Stimulated activated CD8-positive, alpha-beta memory T cell treated with anti-CD3 and anti-CD28 coated beads, Interleukin-12 subunit alpha, Interleukin-12 subunit beta, amount 100 ng/mL, for 4 hours (primary cell): Measurements from ENCODE around the gene DEFB124.
"Not testable (repeated sequence)": the region's sequence is repeated elsewhere in the genome, so short reads cannot be mapped to it uniquely, and the experiment has no call there.

Source experiments
- DNase-seq: peaks from one replicate; pipeline ENCODE4 v3.0.0-alpha.2; 2020; ENCODE audit warnings: low read depth

The DEFB124 gene

DNA sequence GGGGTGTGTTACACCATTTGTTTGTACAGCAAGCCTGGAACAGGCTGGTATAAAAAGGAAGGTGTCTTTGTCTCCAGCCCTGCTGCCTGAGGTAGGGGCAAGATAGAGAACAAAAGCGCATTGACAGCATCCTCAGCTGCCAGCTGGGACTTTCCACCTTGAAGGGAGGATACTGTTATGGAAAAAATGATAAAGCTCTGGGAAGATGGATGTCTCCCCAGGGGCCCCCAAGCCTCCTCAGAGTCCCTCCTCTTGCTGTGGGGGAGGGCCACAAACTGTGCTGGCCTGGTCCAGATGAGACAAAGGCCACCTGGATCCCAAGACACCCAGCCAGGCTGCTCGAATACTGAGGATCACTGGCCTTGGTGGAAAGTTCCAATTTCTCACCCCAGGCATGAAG is 13.2 kb upstream of the DEFB124 start:
- no peak for DNase-seq

GRCh38 chr20:31485450-31486339 is 10.8 kb upstream of the DEFB124 start:
- DNase-seq: no peak

DNA sequence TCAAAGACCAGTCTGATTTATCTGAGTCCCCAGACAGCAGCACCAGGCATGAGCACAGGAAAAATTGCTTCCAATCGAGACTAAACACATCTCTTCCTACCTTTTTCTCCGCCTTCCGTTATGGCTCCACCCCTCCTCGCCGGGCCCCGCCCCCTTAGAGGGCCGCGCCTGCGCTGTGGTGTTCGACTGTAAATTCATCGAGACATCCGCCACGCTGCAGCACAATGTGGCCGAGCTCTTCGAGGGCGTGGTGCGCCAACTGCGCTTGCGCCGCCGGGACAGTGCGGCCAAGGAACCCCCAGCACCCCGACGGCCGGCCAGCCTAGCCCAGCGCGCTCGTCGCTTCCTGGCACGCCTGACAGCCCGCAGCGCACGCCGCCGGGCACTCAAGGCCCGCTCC is 9.1 kb upstream of the DEFB124 start:
- no peak for DNase-seq

DNA sequence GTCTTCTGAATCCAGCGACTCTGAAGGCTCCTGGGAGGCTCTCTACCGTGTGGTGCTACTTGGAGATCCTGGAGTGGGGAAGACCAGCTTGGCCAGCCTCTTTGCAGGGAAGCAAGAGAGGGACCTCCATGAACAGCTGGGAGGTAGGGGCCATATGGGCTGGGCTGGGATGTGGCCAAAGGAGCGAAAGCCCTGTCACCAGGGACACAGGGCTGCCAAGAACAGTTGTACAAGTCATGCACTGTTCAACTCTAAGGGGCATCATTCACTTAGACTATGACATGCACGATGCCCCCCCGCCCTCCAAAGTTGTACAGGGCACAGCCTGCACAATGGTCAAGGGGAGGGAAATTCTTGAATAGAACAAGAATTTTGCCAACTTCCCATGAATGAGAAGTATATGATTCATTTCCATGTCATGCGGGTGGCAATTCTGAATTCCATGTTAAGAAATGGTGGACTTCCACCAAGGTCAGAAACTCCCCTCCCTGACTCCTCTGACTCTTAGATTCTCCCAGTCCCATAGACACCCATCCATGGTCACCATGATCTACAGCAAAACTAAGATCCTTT is 1.8 kb upstream of the DEFB124 start:
- DNase-seq: no peak

GRCh38 chr20:31476294-31476585 is 1.3 kb upstream of the DEFB124 start:
- DNase-seq: no peak

- DNase-seq: no peak
Observed at GRCh38 chr20:31475472-31476293, 756 bp upstream of the DEFB124 start.

DNA sequence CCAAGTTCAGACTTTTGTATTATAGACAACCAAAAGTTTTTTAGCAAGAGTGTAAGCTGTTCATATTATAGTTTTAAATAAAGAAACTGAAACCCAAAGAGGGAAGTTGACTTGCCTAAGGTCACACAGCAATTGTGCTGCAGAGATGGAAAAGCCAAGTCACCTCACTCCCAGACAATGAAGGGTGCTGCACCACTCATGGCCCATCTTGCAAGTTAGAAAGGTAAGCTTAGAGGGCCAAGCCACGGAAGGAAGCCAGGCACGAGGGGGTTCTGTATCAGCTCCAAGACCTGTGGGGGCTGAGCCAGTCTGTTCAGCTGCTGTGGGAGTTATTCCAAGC is 860 bp downstream of the DEFB124 start:
- no peak for DNase-seq

DNA sequence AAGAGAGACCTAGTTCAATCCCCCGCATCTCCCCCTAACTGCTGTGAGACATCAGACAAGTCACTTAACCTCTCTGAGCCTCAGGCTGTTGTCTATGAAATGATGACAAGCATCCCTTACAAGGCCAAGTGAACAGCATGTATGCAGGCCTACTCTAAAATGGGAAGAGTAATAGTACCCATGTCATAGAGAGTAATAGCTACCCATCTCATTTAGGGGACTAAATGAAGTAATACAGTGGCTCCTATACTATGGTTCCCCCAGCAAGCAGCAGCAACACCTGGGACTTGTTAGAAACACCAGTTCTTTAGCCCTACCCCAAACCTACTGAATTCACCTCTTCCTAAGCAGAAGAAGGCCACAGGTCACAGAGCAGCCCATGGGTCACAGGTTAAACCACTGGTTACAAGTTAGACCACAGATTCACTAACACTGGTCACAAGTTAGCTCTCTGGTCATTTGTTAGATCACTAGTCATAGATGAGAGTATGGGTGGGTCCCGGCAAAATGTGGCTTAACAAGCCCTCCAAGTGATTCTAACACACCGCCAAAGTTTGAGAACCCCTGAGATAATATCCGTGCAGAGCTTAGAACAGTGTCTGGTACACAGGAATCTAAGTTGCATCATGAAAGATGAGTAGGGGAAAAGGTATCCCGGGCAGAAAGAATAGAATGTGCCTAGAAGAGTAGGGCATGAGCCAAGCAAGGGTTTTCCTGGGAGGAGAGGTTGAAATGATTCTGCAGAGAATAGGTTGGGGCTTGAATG is 1.4 kb downstream of the DEFB124 start:
- no peak for DNase-seq

DNA sequence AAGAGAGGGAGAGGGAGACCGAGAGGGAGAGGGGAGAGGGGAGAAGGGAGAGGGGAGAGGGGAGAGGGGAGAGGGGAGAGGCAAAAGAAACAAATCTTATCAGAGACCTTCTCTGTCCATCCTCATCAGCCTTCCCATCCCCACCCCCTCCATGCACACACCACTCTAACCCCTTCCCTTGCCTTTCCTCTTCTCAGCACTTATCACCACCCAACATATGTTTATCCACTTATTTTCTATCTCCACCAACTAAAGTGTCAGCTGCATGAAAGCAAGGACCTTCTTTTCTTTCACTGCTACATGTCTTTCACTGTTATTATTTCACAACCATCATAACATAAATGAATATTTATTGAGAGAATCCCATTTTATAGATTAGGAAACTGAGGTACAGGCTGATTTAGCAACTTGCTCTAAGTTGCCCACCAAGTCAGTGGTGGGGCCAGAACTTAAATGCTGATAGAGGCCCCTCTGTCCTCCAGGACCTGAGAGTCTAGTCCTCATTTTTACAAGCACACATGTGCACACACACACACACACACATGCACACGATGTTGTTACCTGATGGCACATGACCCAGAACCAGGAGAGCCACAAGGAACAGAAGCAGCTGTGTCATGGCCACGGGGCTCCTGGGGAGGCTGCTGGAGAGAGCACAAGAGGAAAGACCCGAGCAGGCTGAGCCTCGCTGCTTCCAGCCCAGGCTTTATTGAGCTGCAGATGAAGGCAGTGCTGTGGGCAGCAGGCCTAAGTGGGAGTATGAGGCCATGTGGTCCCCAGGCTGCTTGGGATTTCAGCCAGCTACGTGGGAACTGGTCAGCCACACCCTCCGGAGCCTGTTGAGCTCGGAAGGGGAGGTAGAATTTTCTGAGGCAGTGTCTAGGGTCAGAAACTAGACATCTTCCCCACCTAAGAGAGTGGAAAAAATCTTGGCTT is 2.3 kb downstream of the DEFB124 start:
- DNase-seq: no peak

DNA sequence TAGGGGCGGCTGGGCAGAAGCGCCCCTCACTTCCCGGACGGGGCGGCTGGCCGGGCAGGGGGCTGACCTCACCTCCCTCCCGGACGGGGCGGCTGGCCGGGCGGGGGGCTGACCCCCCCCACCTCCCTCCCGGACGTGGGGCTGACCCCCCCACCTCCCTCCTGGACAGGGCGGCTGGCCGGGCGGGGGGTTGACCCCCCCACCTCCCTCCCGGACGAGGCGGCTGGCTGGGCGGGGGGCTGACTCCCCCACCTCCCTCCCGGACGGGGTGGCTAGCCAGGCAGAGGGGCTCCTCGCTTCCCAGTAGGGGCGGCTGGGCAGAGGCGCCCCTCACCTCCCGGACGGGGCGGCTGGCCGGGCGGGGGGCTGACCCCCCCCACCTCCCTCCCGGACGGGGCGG is 4.0 kb downstream of the DEFB124 start:
- DNase-seq: not testable (repeated sequence)

DNA sequence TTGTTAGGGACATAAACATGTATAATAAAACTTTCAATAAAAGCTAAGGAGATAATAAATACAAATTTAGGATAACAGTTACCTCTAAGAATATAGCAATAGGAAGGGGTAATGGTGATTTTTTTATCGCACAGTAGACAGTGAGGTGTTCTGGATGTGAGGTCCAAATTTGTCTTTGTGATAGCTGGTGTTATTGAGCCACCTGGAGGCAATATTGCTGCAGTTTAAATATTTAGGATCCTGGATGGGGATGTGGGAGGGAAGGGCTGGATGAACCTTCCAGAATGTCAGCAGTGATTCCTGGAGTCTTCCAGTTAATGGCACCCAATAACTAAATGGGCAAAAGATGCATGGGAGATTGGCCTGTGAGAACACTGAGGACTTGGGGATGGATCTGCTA is 20.6 kb downstream of the DEFB124 start:
- DNase-seq: no peak

- DNase-seq: no peak
Observed at GRCh38 chr20:31452575-31452974, 22.4 kb downstream of the DEFB124 start.

GRCh38 chr20:31449511-31450414 is 25.2 kb downstream of the DEFB124 start:
- no peak for DNase-seq

GRCh38 chr20:31446084-31446819 is 28.7 kb downstream of the DEFB124 start:
- no peak for DNase-seq

- no peak for DNase-seq
Observed at GRCh38 chr20:31440012-31440659, 34.8 kb downstream of the DEFB124 start, which contains the start of gene DEFB123. Gene DEFB123 (plus strand): TSS chr20:31440632. CDS start chr20:31440699, 67 bp downstream.

- no peak for DNase-seq
Observed at GRCh38 chr20:31430568-31431115, 44.3 kb downstream of the DEFB124 start.

- not testable (repeated sequence) for DNase-seq
Observed at GRCh38 chr20:31427576-31427975, 47.4 kb downstream of the DEFB124 start.

DNA sequence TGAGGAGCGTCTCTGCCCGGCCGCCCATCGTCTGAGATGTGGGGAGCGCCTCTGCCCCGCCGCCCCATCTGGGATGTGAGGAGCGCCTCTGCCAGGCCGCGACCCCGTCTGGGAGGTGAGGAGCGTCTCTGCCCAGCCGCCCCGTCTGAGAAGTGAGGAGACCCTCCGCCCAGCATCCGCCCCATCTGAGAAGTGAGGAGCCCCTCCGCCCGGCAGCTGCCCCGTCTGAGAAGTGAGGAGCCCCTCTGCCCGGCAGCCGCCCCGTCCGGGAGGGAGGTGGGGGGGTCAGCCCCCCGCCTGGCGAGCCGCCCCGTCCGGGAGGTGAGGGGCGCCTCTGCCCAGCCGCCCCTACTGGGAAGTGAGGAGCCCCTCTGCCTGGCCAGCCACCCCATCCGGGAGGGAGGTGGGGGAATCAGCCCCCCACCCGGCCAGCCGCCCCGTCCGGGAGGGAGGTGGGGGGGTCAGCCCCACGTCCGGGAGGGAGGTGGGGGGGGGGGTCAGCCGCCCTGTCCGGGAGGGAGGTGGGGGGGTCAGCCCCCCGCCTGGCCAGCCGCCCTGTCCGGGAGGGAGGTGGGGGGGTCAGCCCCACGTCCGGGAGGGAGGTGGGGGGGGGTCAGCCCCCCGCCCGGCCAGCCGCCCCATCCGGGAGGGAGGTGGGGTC is 47.9 kb downstream of the DEFB124 start:
- not testable (repeated sequence) for DNase-seq
